ENCODE results near the gene PPP2R5A.
A peak's percentile ranks its signal among the peaks of the same experiment; 100 is the strongest.
"Not testable (repeated sequence)": the region's sequence is repeated elsewhere in the genome, so short reads cannot be mapped to it uniquely, and the experiment has no call there.

The PPP2R5A gene

DNA sequence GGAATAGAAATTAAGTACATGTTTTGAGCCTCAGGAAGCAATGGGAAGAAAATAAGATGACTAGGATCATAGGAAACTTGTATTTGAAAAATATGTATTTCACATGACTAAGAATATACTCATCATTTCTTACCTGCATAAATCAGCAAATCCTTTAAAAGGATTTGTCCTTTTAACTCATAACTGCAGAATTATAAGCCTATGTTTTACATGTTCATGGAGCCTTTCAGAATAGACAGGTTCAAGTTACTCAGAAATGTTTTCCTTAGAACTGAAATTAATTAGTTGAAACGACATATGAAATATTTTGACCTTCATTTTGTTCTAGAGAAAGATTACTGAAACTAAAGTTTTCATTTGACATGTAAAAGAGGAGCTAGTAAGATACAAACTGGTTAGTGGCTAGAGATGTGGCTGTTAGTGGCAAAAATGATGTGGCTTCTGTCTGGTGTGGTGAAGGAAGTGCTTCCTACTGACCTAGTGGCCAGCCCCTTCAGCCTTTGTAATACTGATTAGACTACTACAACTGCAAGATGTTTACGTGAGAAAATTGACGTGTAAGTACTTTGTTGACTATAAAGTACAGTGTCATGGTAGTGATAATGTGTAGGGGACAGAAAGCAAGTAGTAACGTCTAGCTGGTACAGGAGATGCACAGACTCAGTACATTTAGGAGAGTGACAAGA, 74.7 kb downstream of the PPP2R5A start:
- peak in 1 of 2 experiments; percentile 33 for DNase-seq

DNA sequence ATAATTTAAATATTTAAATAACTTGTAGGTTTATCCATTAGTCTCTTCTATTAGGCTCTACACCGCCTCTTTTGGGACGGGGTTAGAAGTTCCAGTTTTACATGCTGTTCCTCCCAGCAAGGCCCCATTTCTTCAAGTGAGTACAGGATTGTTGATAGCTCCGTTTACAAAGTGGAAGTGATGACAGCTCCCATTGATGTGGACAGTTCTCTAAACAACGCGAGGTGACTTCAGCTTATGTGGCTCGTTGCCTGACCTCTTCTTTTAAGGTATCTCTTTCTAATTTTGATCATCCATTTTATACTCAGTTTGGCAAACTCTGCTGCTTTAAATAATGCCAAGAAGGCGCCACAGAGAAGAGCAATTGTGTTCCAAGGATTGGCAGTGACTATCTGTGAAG, 79.8 kb downstream of the PPP2R5A start:
- DNase-seq = no peak

DNA sequence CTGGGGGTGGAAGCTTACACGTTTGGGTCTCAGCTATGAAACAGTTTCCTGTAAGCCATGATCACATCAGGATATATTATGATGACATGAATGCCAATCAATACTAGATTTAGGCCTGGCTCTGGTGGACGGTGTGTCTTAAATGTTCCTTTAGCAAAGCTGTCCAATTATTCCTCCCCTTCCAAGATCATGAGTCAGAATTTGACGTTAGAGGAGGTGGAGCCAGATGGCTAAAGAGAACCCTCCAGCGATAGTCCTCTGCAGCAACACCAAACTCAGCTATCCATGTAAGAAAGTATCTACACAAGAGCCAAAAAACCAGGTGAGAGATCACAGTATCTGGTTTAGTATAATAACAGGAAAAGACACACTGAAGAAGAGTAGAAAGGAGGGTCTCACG, 81.7 kb downstream of the PPP2R5A start:
- DNase-seq = no peak

DNA sequence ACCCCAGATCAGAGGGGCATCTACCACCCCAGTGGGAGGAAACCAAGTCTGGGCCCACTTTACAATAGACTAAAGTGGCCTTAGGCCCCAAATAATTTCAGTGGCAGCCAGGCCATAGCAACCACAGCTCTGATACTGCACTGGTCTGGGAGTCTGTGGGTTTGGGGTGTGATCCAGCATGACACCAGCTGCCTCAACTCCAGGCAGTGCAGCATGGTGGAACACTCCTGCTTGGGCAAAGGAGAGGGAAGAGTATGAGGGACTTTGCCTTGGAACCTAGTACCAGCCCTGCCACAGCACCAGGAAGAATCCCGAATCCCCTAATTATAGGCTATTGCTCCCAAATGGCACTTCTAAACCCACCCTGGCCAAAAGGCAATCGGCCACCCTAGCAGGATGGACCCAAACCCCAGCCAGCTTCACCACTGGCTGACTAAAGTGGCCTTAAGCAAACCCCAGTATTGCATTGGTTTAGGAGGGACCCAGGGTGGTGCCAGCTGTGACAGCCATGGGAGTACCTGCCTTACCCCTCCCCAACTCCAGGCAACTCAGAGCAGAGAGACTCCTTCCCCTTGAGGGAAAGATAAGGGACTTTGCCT, 82.4 kb downstream of the PPP2R5A start:
- peak in 1 of 2 experiments; percentile 32 for DNase-seq

DNA sequence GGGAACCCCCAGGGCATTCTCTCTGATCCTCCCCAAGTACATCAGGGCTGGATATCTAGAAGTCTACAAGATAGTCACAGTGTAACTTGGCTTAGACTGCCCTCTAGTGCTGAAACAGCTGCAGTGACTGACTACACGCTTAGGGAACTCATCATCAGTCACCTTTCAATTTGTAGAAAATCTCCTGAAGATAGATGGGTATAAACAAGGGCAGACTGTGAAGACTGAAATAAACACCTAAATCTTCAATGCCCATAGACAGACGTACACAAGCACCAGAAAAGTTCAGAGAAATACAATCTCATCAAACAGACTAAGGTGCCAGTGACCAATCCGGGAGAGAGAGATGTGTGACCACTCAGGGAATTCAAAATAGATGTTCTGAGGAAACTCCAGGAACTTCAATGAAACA, 82.9 kb downstream of the PPP2R5A start:
- DNase-seq = peak; percentile 56 to 57

DNA sequence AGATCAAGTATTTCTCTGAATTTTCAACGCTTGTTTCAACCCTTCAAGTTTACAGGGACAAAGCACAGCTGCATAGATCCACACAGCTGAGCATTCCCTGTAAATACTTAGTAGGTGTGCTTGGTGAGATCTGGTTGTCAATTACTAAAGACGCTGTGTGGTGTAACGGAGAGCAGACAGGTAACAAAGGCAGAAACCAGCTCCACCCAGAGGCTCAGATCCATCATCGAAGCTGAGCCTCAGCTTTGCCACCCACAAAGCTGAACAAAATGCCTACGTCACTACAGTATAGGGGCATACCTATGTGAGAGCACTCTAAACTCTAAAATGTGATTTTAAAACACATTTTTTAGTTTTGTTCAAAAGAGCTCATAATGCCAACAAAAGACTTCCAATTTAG, 90.8 kb downstream of the PPP2R5A start:
- no peak for DNase-seq

DNA sequence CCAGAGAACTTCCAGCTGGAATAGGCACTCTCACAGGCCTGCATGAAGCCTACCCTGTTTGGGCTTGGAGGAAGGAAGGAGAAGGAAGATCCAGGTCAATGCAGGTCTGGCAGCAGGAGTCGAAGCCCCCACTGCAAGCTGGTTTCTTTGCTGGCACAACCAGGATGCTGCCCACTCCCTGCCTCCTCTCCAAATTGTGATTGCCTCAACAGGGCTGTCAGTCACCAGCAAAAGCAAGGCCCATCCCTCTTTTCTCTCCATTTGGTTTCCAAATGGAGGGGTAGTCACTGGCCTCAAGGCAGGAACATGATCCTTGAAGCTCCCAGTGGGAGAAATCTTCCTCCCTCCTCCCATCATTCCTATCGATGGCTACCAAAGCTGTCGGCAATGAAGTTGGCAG, 92.4 kb downstream of the PPP2R5A start:
- no peak for DNase-seq

DNA sequence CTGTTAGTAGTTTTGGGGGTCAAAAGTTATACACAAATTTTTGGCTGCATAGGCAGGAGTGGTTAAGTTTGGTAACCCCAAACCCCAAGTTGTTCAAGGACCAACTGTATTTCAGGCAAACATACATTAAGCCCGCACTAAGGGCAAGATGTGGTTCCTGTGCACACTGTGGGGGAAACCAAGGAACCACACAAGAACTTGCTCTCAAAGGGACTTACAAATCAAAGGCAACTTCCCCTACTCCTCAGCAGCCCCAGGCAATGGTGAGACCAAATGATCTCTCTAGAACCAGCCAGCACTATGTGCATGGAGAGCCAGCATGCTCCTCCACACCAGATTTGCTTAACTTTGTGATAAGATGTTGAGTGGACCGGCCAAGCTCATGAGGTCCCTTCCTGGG, 94.2 kb downstream of the PPP2R5A start:
- DNase-seq = no peak

DNA sequence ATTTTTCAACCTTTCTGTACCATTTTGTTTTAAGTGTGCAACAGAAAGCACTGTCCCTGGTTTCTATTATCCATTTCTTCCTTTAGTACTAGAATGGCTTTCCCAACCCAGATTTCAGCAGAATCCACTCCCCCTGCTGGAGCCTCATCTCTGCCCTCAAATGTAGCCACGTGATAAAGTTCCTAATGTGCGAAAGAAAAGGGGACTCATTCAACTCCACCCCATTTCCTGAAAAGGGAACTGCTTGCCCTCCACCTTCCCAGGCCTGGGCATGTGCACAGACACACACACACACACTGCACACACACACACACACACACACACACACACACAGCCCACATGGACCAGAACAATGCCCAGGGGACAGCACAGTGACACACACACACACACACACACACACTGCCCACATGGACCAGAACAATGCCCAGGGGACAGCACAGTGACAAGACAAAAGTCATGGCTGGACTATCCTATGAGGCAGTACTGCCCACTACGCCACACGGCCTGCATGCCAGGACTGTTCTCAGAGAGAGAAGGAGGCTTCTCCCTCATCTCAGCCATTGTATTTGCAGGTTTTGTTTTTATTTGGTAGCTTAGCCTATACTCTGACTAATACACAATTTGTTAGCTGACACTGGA, 96.3 kb downstream of the PPP2R5A start:
- DNase-seq = no peak

DNA sequence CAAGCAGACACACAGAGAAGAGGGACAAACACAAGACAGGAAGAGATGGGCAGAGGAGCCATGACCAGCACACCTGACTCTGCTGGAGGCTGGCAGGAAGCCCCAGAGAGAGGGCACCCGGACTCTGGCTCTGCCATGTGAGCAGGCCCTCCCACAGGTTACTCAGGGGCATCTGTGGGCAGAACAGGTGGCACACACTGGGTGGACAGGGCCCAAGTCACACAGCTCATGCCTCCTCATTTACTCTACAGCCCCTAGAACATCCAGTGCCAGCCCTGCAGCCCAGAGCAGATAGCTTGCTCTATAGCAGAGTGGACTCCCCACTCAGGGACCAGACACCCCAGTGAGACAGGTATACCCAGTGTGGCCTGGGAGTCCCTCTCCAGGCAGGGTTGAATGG, 100.8 kb downstream of the PPP2R5A start:
- DNase-seq = no peak

DNA sequence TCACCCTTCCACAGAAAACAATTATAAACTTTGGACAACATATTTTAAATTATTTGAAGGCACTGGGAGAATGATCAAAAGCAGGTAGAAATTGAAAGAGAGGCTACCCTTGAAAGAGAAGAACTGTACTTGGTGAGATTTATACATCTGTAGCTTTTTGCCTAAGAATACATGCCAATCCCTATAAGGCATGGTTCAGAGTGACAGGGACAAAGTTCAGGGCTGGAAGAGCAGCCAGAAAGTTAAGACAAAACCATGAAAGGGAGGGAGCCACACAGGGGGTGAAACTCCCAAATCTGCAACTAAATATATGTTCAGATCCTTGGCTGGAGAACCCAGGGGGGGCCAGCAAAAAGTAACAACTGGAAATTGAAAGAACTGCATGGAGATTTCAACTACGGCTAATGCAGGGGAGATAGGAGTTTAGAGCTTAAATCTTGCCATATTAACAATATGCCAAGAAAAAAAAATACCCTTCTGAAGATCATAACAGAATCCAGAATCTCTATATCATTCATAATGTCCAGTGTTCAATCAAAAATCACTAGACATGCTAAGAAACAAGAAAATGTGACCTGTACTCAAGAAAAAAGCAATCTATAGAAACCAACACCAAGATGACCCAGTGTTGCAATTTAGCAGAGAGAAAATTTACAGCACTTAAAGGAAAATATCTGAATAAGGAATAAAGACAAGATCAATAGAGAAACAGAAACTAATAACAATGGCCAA, 103.9 kb downstream of the PPP2R5A start:
- no peak for DNase-seq

DNA sequence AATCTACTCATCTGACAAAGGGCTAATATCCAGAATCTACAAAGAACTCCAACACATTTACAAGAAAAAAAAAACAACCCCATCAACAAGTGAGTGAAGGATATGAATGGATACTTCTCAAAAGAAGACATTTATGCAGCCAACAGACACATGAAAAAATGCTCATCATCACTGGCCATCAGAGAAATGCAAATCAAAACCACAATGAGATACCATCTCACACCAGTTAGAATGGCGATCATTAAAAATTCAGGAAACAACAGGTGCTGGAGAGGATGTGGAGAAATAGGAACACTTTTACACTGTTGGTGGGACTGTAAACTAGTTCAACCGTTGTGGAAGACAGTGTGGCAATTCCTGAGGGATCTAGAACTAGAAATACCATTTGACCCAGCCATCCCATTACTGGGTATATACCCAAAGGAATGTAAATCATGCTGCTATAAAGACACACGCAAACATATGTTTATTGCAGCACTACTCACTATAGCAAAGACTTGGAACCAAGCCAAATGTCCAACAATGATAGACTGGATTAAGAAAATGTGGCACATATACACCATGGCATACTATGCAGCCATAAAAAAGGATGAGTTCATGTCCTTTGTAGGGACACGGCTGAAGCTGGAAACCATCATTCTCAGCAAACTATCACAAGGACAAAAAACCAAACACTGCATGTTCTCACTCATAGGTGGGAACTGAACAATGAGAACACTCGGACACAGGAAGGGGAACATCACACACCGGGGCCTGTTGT, 110.6 kb downstream of the PPP2R5A start:
- DNase-seq = not testable (repeated sequence)

DNA sequence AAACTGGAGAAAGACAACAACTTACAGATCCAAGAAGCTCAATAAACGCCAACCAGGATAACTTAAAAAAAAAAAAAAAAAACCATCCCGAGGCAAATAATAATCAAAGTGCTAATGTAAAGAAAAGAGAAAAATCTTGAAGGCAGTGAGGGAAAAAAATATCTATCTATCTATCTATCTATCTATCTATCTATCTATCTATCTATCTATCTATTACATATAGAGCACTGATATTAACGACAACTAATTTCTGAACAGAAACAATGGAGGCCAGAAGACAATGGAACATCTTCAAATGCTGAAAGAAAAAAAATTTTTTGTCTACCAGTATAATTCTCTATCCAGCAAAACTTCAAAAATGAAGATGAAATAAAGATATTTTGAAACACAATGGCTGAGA, 111.4 kb downstream of the PPP2R5A start:
- no peak for DNase-seq

DNA sequence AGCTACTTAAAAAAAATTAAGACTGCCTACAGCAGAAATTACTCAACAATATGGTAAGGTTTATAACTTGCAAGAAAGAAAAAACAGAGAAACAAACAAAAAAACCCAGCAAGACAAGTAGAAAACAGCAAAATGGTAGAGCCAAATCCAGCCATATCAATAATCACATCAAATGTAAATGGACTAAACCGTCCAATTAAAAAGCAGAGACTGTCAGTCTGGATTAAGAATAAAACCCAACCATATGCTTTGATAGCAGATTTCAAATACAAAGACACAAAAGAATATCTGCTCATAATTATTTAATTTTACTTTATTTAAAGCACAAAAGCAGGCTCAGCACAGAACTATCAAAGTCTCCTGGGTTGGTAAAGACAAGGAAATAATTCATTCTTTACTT, 112.0 kb downstream of the PPP2R5A start:
- DNase-seq = no peak

DNA sequence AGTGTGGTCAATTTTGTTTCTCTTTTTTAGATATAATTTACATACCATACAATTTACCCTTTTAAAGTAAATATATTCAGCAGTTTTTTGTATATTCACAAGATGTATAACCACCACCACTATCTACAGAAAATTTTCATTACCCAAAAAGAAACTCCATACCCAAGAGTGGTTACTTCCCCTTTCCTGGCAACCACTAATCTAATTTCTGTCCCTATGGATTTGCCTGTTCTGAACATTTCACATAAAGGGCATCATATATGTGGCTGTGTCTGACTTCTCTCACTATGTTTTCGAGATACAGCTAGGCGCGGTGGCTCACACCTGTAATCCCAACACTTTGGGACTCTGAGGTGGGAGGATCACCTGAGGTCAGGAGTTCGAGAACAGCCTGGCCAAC, 115.8 kb downstream of the PPP2R5A start:
- DNase-seq = no peak

DNA sequence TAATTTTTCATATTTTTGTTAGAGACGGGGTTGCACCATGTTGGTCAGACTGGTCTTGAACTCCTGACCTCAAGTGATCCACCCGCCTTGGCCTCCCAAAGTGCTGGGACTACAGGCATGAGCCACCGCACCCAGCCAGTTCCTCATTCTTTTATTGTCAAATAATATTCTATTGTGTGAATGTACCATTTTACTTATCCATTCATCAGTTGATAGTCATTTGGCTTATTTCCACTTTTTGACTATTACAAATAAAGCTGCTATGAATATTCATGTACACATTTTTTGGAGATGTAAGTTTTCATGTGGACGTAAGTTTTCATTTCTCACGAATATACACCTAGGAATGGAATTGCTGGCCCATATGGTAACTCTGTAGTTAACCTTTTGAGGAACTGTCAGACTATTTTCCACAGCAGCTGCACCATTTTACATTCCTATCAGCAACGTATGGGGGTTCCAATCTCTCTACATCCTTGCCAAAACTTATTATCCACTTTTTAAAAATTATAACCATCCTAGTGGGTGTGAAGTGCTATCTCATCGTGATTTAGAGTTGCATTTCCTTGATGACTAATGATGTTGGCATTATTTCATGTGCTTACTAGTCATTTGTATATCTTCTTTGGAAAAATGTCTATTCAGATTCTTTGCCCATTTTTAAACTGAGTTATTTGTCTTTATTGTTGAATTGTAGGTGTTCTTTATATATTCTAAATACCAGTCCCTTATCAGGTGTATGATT, 116.8 kb downstream of the PPP2R5A start:
- DNase-seq = no peak

DNA sequence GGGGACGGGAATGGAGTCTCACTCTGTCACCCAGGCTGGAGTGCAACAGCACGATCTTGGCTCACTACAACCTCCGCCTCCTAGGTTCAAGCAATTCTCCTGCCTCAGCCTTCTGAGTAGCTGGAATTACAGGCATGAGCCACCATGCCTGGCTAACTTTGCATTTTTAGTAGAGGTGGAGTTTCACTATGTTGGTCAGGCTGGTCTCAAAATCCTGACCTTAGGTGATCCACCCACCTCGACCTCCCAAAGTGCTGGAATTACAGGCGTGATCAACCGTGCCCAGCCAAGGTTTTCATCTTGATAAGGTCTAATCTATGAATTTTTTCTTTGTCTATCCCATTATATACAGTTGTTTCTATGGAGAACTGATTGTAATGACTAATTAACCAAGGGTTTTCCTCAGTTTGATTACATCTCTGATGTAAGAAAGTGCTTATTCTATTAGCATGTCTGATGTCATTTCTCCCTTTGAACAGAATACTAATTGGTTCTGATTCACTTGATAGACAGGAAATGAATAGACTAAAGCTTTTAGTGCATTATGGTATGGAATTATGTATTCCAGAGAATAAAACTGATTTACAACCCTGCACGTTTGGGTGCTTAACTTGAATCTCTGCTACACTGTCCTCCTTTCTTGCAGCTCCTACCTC, 117.6 kb downstream of the PPP2R5A start:
- DNase-seq = no peak

DNA sequence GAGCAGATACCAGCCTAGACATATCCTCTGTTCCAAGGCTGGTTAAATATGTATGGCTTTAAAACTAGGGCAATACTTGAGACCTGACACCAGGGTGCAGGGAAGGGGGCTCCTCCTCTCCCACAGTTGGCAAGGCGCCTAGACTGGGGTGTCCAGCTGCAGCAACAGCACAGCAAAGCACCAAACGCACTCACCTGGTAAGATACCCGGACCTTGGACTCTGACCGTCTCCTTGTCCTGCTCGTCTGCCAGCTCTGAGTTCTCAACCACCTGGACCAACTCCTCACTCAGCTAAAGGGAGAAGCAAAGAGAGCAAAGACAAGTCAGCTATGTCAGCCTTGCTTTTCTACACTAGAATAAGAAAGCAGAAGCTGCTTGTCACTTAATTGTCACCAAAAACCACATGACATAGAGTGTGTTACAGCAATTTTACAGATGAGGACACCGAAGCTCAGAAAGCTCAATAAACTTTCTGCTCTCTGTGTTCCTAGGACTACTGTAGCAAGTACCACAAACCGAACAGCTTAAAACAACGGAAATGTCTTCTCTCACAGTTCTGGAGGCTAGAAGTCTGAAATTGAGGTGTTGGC, 125.1 kb downstream of the PPP2R5A start:
- no peak for DNase-seq

All from activated T-cell treated with anti-CD3 and anti-CD28 coated beads, Interleukin-2, amount 50 U/mL, for 48 hours (primary cell).